HG02884 (cell line): ENCODE data around the gene SPEG.

Source experiments
- ATAC-seq: cut with Tn5 transposase; IDR thresholded peaks from one replicate; pipeline ENCODE4 v1.9.1; 2021; ENCODE audit warnings: mild to moderate bottlenecking, moderate library complexity; ENCODE audit not compliant: unreplicated experiment

Gene SPEG

GRCh38 chr2:219492575-219492974 lies 57.9 kb downstream of the SPEG start:
- ATAC-seq, result no peak

- ATAC-seq, result no peak
These were observed 58.4 kb downstream of the SPEG start for GRCh38 chr2:219493086-219493485.

- no peak for ATAC-seq
These were observed 60.4 kb downstream of the SPEG start for GRCh38 chr2:219494952-219495530.

GRCh38 chr2:219495531-219496122 lies 61.0 kb downstream of the SPEG start:
- ATAC-seq, result no peak

GRCh38 chr2:219496247-219496824 lies 61.7 kb downstream of the SPEG start:
- no peak for ATAC-seq

- no peak for ATAC-seq
These were observed 62.3 kb downstream of the SPEG start for GRCh38 chr2:219496825-219497494.

- ATAC-seq, result no peak
These were observed 63.0 kb downstream of the SPEG start for GRCh38 chr2:219497495-219498279.

- peak; percentile 94 for ATAC-seq
These were observed 63.8 kb downstream of the SPEG start, which contains the start of gene GMPPA for GRCh38 chr2:219498280-219499057. Gene GMPPA (plus strand): TSS chr2:219498891. CDS start chr2:219499976, 1,085 bp downstream.

GRCh38 chr2:219499058-219499307 lies 64.3 kb downstream of the SPEG start:
- ATAC-seq, result no peak

GRCh38 chr2:219499555-219499954 lies 64.9 kb downstream of the SPEG start:
- no peak for ATAC-seq

- ATAC-seq, result no peak
These were observed 65.5 kb downstream of the SPEG start for GRCh38 chr2:219500135-219500534.

- no peak for ATAC-seq
These were observed 67.2 kb downstream of the SPEG start for GRCh38 chr2:219501849-219502248.

GRCh38 chr2:219502618-219503017 lies 68.0 kb downstream of the SPEG start:
- ATAC-seq, result no peak

- no peak for ATAC-seq
These were observed 70.9 kb downstream of the SPEG start for GRCh38 chr2:219505585-219505984.

GRCh38 chr2:219506153-219506801 lies 71.6 kb downstream of the SPEG start:
- ATAC-seq, result no peak

GRCh38 chr2:219506802-219507526 lies 72.3 kb downstream of the SPEG start:
- ATAC-seq, result no peak

- no peak for ATAC-seq
These were observed 73.2 kb downstream of the SPEG start for GRCh38 chr2:219507581-219508443.

GRCh38 chr2:219508444-219508734 lies 73.7 kb downstream of the SPEG start:
- no peak for ATAC-seq
